ENCODE results near the gene GLT8D2.
"Not testable (repeated sequence)": the region's sequence is repeated elsewhere in the genome, so short reads cannot be mapped to it uniquely, and the experiment has no call there.

Gene GLT8D2

GRCh38 chr12:104050436-104050835, 449 bp upstream of the GLT8D2 start:
- DNase-seq (ENCODE audit: low read depth) = no peak

GRCh38 chr12:104049278-104049902, 597 bp downstream of the GLT8D2 start:
- no peak for DNase-seq (ENCODE audit: low read depth)

GRCh38 chr12:104048811-104049210, 1.2 kb downstream of the GLT8D2 start:
- no peak for DNase-seq (ENCODE audit: low read depth)

- DNase-seq (ENCODE audit: low read depth) = no peak
Observed at GRCh38 chr12:104048162-104048561, 1.8 kb downstream of the GLT8D2 start.

GRCh38 chr12:104046306-104046705, 3.7 kb downstream of the GLT8D2 start:
- DNase-seq (ENCODE audit: low read depth) = no peak

- no peak for DNase-seq (ENCODE audit: low read depth)
Observed at GRCh38 chr12:104044158-104044557, 5.8 kb downstream of the GLT8D2 start.

- DNase-seq (ENCODE audit: low read depth) = no peak
Observed at GRCh38 chr12:104042580-104042979, 7.4 kb downstream of the GLT8D2 start.

GRCh38 chr12:104039769-104040168, 10.2 kb downstream of the GLT8D2 start:
- not testable (repeated sequence) for DNase-seq (ENCODE audit: low read depth)

- not testable (repeated sequence) for DNase-seq (ENCODE audit: low read depth)
Observed at GRCh38 chr12:104036143-104036542, 13.8 kb downstream of the GLT8D2 start.

GRCh38 chr12:104030596-104030995, 19.4 kb downstream of the GLT8D2 start:
- not testable (repeated sequence) for DNase-seq (ENCODE audit: low read depth)

GRCh38 chr12:104026841-104027599, 23.0 kb downstream of the GLT8D2 start:
- no peak for DNase-seq (ENCODE audit: low read depth)

GRCh38 chr12:104025771-104026170, 24.2 kb downstream of the GLT8D2 start:
- DNase-seq (ENCODE audit: low read depth) = no peak

- DNase-seq (ENCODE audit: low read depth) = no peak
Observed at GRCh38 chr12:104024348-104024747, 25.6 kb downstream of the GLT8D2 start.

- DNase-seq (ENCODE audit: low read depth) = no peak
Observed at GRCh38 chr12:104023710-104024109, 26.3 kb downstream of the GLT8D2 start.

GRCh38 chr12:104022786-104023185, 27.2 kb downstream of the GLT8D2 start:
- DNase-seq (ENCODE audit: low read depth) = no peak

GRCh38 chr12:104021862-104022261, 28.1 kb downstream of the GLT8D2 start:
- DNase-seq (ENCODE audit: low read depth) = not testable (repeated sequence)

GRCh38 chr12:104012331-104012730, 37.7 kb downstream of the GLT8D2 start:
- DNase-seq (ENCODE audit: low read depth) = no peak

- peak; percentile 81 for DNase-seq (ENCODE audit: low read depth)
Observed at GRCh38 chr12:104011253-104011652, 38.7 kb downstream of the GLT8D2 start.

- DNase-seq (ENCODE audit: low read depth) = no peak
Observed at GRCh38 chr12:104010606-104011169, 39.3 kb downstream of the GLT8D2 start.

GRCh38 chr12:104010121-104010520, 39.9 kb downstream of the GLT8D2 start:
- no peak for DNase-seq (ENCODE audit: low read depth)

- no peak for DNase-seq (ENCODE audit: low read depth)
Observed at GRCh38 chr12:104006929-104007328, 43.1 kb downstream of the GLT8D2 start.

GRCh38 chr12:104003596-104003995, 46.4 kb downstream of the GLT8D2 start:
- no peak for DNase-seq (ENCODE audit: low read depth)

- no peak for DNase-seq (ENCODE audit: low read depth)
Observed at GRCh38 chr12:104002686-104003085, 47.3 kb downstream of the GLT8D2 start.

Measured in HS-27A (cell line).